ENCODE data around the gene PDILT.
"Not testable (repeated sequence)": the region's sequence is repeated elsewhere in the genome, so short reads cannot be mapped to it uniquely, and the experiment has no call there.

The PDILT gene

GRCh38 chr16:20316715-20317114 lies 87.8 kb downstream of the PDILT start:
- no peaks in the 10 kb centered on the region for H3K9me3 Mint-ChIP-seq
- H3K36me3 Mint-ChIP-seq = no peaks in the 10 kb centered on the region
- H3K4me1 Mint-ChIP-seq = no peaks in the 10 kb centered on the region
- peaks cover 5% of the 10 kb centered on the region for H3K27me3 Mint-ChIP-seq
- H3K27ac Mint-ChIP-seq = no peak overlapping the region
- ATAC-seq (ENCODE audit: low read depth) (no peak), DNase-seq (ENCODE audit: low spot score in 2 of 2) (no peak)
- H3K4me3 Mint-ChIP-seq = no peak overlapping the region

- Mint-ChIP-seq H3K4me3 (no peak overlapping the region), H3K4me1 (no peaks in the 10 kb centered on the region), H3K27me3 (peaks cover 3% of the 10 kb centered on the region), H3K9me3 (no peaks in the 10 kb centered on the region), H3K36me3 (no peaks in the 10 kb centered on the region), H3K27ac (no peak overlapping the region)
- ATAC-seq (ENCODE audit: low read depth) (no peak), DNase-seq (ENCODE audit: low spot score in 2 of 2) (no peak)
Observed at GRCh38 chr16:20315764-20316163, 88.8 kb downstream of the PDILT start.

- Mint-ChIP-seq H3K4me3 (no peak overlapping the region), H3K27ac (no peak overlapping the region), H3K27me3 (peaks cover 3% of the 10 kb centered on the region), H3K36me3 (no peaks in the 10 kb centered on the region), H3K9me3 (no peaks in the 10 kb centered on the region), H3K4me1 (no peaks in the 10 kb centered on the region)
- DNase-seq (ENCODE audit: low spot score in 2 of 2) (no peak), ATAC-seq (ENCODE audit: low read depth) (no peak)
Observed at GRCh38 chr16:20314575-20314974, 90.0 kb downstream of the PDILT start.

GRCh38 chr16:20313741-20314140 lies 90.8 kb downstream of the PDILT start:
- DNase-seq (ENCODE audit: low spot score in 2 of 2) (no peak), ATAC-seq (ENCODE audit: low read depth) (no peak)
- Mint-ChIP-seq H3K9me3 (no peaks in the 10 kb centered on the region), H3K4me1 (no peaks in the 10 kb centered on the region), H3K4me3 (no peak overlapping the region), H3K27ac (no peak overlapping the region), H3K27me3 (peaks cover 3% of the 10 kb centered on the region), H3K36me3 (no peaks in the 10 kb centered on the region)

GRCh38 chr16:20312536-20313095 lies 91.9 kb downstream of the PDILT start:
- H3K9me3 Mint-ChIP-seq; H3K27ac Mint-ChIP-seq; H3K36me3 Mint-ChIP-seq; ATAC-seq (ENCODE audit: low read depth); H3K4me3 Mint-ChIP-seq; H3K4me1 Mint-ChIP-seq; H3K27me3 Mint-ChIP-seq; DNase-seq (ENCODE audit: low spot score in 2 of 2): not testable (repeated sequence)

- Mint-ChIP-seq H3K36me3 (no peaks in the 10 kb centered on the region), H3K4me1 (no peaks in the 10 kb centered on the region), H3K9me3 (no peaks in the 10 kb centered on the region), H3K27me3 (peaks cover 2% of the 10 kb centered on the region), H3K27ac (no peak overlapping the region), H3K4me3 (no peak overlapping the region)
- DNase-seq (ENCODE audit: low spot score in 2 of 2) (no peak), ATAC-seq (ENCODE audit: low read depth) (no peak)
Observed at GRCh38 chr16:20311548-20311947, 93.0 kb downstream of the PDILT start.

- no peak for ATAC-seq (ENCODE audit: low read depth)
- peaks cover 4% of the 10 kb centered on the region for H3K27me3 Mint-ChIP-seq
Observed at GRCh38 chr16:20310421-20311395, 93.8 kb downstream of the PDILT start.

GRCh38 chr16:20309786-20310185 lies 94.8 kb downstream of the PDILT start:
- DNase-seq (ENCODE audit: low spot score in 2 of 2) = no peak
- H3K36me3 Mint-ChIP-seq = no peaks in the 10 kb centered on the region
- H3K9me3 Mint-ChIP-seq = no peaks in the 10 kb centered on the region
- H3K27me3 Mint-ChIP-seq = peaks cover 4% of the 10 kb centered on the region
- no peak overlapping the region for H3K4me3 Mint-ChIP-seq
- H3K4me1 Mint-ChIP-seq = no peaks in the 10 kb centered on the region
- ATAC-seq (ENCODE audit: low read depth) = no peak
- H3K27ac Mint-ChIP-seq = no peak overlapping the region

More at GRCh38 chr16:20310421-20311395, 93.8 kb downstream of the PDILT start:
- Mint-ChIP-seq H3K27ac (no peak overlapping the region), H3K36me3 (no peaks in the 10 kb centered on the region), H3K4me1 (no peaks in the 10 kb centered on the region), H3K4me3 (no peak overlapping the region), H3K9me3 (no peaks in the 10 kb centered on the region)
- no peak for DNase-seq (ENCODE audit: low spot score in 2 of 2)

All from memory B cell (primary cell).